Measurements from ENCODE around the gene RBMS3. TPM values are rescaled to one million over a fixed set of nuclear protein-coding genes. Genes with fewer than 3 reads are reported as not detected.

Gene RBMS3
- total RNA-seq, 1 experiment from 2014 or later = 7.4 TPM

- no peaks in the 10 kb centered on the region for H3K36me3 Mint-ChIP-seq (ENCODE audit: insufficient read depth, unreplicated experiment)
- no peak overlapping the region for H3K4me3 Mint-ChIP-seq (ENCODE audit: unreplicated experiment)
- ChIA-PET POLR2A (no interaction called here), CTCF (no interaction called here)
- no peaks in the 10 kb centered on the region for H3K4me1 Mint-ChIP-seq (ENCODE audit: low read depth, unreplicated experiment)
- TF ChIP-seq CTCF (IDR thresholded peaks at IDR 0.05; ENCODE audit: insufficient read depth in 1 of 2, low read depth in 1 of 2, low read length in 1 of 2, severe bottlenecking in 1 of 2, unreplicated experiment in 1 of 2) = no peak
- BruUV-seq (replicated peaks) = no TSS peak
- H3K9me3 Mint-ChIP-seq (ENCODE audit: unreplicated experiment) = no peaks in the 10 kb centered on the region
- Histone ChIP-seq H3K4me3 (ENCODE audit: low read depth, low read length) (no peak overlapping the region), H3K4me1 (0 out of 2 replicates have a peak, but pooled peaks cover 5% of the 10 kb centered on the region), H3K36me3 (ENCODE audit: control insufficient read depth, insufficient read depth, low read length) (no peaks in the 10 kb centered on the region), H3K27me3 (replicated peaks; ENCODE audit: control insufficient read depth, insufficient read depth, low read length) (no peaks in the 10 kb centered on the region), H3K9me3 (no peaks in the 10 kb centered on the region)
- intact Hi-C loops (cut with micrococcal nuclease; ENCODE audit: unreplicated experiment) = no loop called here
- H3K27ac Mint-ChIP-seq (ENCODE audit: unreplicated experiment) = no peak overlapping the region
- H3K27me3 Mint-ChIP-seq (ENCODE audit: insufficient read depth, unreplicated experiment) = no peaks in the 10 kb centered on the region
- no peak for DNase-seq
Observed at GRCh38 chr3:29454161-29454611, 173.3 kb downstream of the RBMS3 start.

GRCh38 chr3:29456901-29457300, 176.0 kb downstream of the RBMS3 start:
- H3K36me3 Mint-ChIP-seq (ENCODE audit: insufficient read depth, unreplicated experiment) = no peaks in the 10 kb centered on the region
- Histone ChIP-seq H3K36me3 (ENCODE audit: control insufficient read depth, insufficient read depth, low read length) (no peaks in the 10 kb centered on the region), H3K4me1 (0 out of 2 replicates have a peak, but pooled peaks cover 5% of the 10 kb centered on the region), H3K4me3 (ENCODE audit: low read depth, low read length) (no peak overlapping the region), H3K27me3 (replicated peaks; ENCODE audit: control insufficient read depth, insufficient read depth, low read length) (no peaks in the 10 kb centered on the region), H3K9me3 (no peaks in the 10 kb centered on the region)
- no peaks in the 10 kb centered on the region for H3K27me3 Mint-ChIP-seq (ENCODE audit: insufficient read depth, unreplicated experiment)
- H3K9me3 Mint-ChIP-seq (ENCODE audit: unreplicated experiment) = no peaks in the 10 kb centered on the region
- no TSS peak for BruUV-seq (replicated peaks)
- no peak overlapping the region for H3K27ac Mint-ChIP-seq (ENCODE audit: unreplicated experiment)
- no peak overlapping the region for H3K4me3 Mint-ChIP-seq (ENCODE audit: unreplicated experiment)
- ChIA-PET CTCF (no interaction called here), POLR2A (no interaction called here)
- no peak for DNase-seq
- intact Hi-C loops (cut with micrococcal nuclease; ENCODE audit: unreplicated experiment) = no loop called here
- no peaks in the 10 kb centered on the region for H3K4me1 Mint-ChIP-seq (ENCODE audit: low read depth, unreplicated experiment)
- TF ChIP-seq CTCF (IDR thresholded peaks at IDR 0.05; ENCODE audit: insufficient read depth in 1 of 2, low read depth in 1 of 2, low read length in 1 of 2, severe bottlenecking in 1 of 2, unreplicated experiment in 1 of 2) = no peak

- H3K4me1 ChIP-seq = no peaks in the 10 kb centered on the region
- H3K4me3 ChIP-seq (ENCODE audit: low read depth, low read length) = no peak overlapping the region
- DNase-seq = no peak
- no peaks in the 10 kb centered on the region for H3K27me3 ChIP-seq (replicated peaks; ENCODE audit: control insufficient read depth, insufficient read depth, low read length)
- Mint-ChIP-seq H3K9me3 (ENCODE audit: unreplicated experiment) (no peaks in the 10 kb centered on the region), H3K4me3 (ENCODE audit: unreplicated experiment) (no peak overlapping the region), H3K36me3 (ENCODE audit: insufficient read depth, unreplicated experiment) (no peaks in the 10 kb centered on the region), H3K27me3 (ENCODE audit: insufficient read depth, unreplicated experiment) (no peaks in the 10 kb centered on the region), H3K4me1 (ENCODE audit: low read depth, unreplicated experiment) (no peaks in the 10 kb centered on the region), H3K27ac (ENCODE audit: unreplicated experiment) (no peak overlapping the region)
- no TSS peak for BruUV-seq (replicated peaks)
- no peak for TF ChIP-seq CTCF (IDR thresholded peaks at IDR 0.05; ENCODE audit: insufficient read depth in 1 of 2, low read depth in 1 of 2, low read length in 1 of 2, severe bottlenecking in 1 of 2, unreplicated experiment in 1 of 2)
- intact Hi-C loops (cut with micrococcal nuclease; ENCODE audit: unreplicated experiment) = no loop called here
- no peaks in the 10 kb centered on the region for H3K9me3 ChIP-seq
- no peaks in the 10 kb centered on the region for H3K36me3 ChIP-seq (ENCODE audit: control insufficient read depth, insufficient read depth, low read length)
- CTCF ChIA-PET = no interaction called here
- POLR2A ChIA-PET = no interaction called here
Observed at GRCh38 chr3:29463304-29463703, 182.4 kb downstream of the RBMS3 start.

Measured in Caco-2 (cell line).